Activated CD8-positive, alpha-beta T cell treated with anti-CD3 and anti-CD28 coated beads for 36 hours (primary cell): ENCODE measurements around the gene GJC1. TPM values are rescaled to one million over a fixed set of nuclear protein-coding genes. Genes with fewer than 3 reads are reported as not detected.

Experiments
- ATAC-seq: fragments of 200-7000 bp; cut with Tn5 transposase; one replicate; pipeline ENCODE4 v1.10.0; 2021; ENCODE audit warnings: mild to moderate bottlenecking, moderate library complexity
- CTCF ChIA-PET: fragments of 350-600 bp; sonication (Branson Sonifier 250); formaldehyde crosslinking; loops from one replicate; lab custom pipeline; 2021; ENCODE audit warnings: antibody characterized with exemption; lab: Charles Lee
- POLR2A ChIA-PET: fragments of 350-600 bp; sonication (Branson Sonifier 250); formaldehyde crosslinking; loops from one replicate; lab custom pipeline; 2021; ENCODE audit warnings: antibody characterized with exemption; lab: Charles Lee
- DNase-seq: peaks from one replicate; pipeline ENCODE4 v3.0.0-alpha.2; 2020
- H3K27ac Mint-ChIP-seq: one replicate; pipeline ENCODE4 v1.8.0; 2021; ENCODE audit warnings: mild to moderate bottlenecking, mixed read lengths
- H3K27me3 Mint-ChIP-seq: one replicate; pipeline ENCODE4 v1.8.0; 2021; ENCODE audit warnings: mixed read lengths
- H3K36me3 Mint-ChIP-seq: one replicate; pipeline ENCODE4 v1.8.0; 2021; ENCODE audit warnings: low read depth, mixed read lengths
- H3K4me1 Mint-ChIP-seq: one replicate; pipeline ENCODE4 v1.8.0; 2021; ENCODE audit warnings: low read depth, mixed read lengths
- H3K4me3 Mint-ChIP-seq: one replicate; pipeline ENCODE4 v1.8.0; 2021; ENCODE audit warnings: mild to moderate bottlenecking, moderate library complexity, mixed read lengths
- H3K9me3 Mint-ChIP-seq: one replicate; pipeline ENCODE4 v1.8.0; 2021; ENCODE audit warnings: mixed read lengths
- intact Hi-C: fragments of 100-400 bp; cut with micrococcal nuclease; formaldehyde crosslinking; loops from one replicate; pipeline ENCODE4 v1.10.0; 2022
- total RNA-seq, 2 experiments: library from RNA; stranded (reverse); gene quantifications; one replicate each; pipeline ENCODE4 v1.2.3, GENCODE V29; 2021
- TF ChIP-seq, protein P1 (sequence below): fragments of 200-600 bp; IDR thresholded peaks from one replicate; pipeline ENCODE4 v1.8.0; 2022; ENCODE audit warnings: antibody characterized with exemption, mild to moderate bottlenecking

The GJC1 gene
- total RNA-seq, 2 experiments from 2014 or later = 5.6 TPM

DNA sequence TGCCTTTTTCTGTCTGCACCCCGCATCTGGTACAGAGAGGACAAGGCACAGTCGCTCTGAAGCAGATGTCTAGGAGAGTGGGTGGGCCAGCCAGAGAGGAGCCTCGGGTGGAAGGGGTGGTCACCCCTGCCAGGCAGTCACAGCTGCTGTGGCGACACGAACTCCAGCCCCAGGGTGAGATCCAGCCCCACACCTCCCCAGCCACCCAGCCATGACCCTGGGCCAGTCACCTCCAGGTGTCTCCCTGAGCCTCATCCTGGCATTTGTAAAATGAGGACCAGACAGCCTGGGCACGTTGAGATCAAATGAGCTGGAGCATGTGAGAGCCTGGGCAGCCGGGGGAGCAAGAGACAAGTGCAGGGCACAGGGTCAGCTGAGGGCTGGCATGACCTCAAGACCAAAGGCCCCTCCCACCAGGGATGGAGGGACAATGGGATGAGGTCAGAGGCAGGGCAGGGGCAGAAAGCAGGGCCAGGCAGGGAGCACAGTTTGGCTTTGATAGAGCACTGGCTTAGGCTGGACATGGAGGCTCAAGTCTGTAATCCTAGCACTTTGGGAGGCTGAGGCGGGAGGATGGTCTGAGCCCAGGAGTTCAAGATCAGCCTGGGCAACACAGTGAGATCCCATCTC, 63.6 kb downstream of the GJC1 start:
- H3K4me3 Mint-ChIP-seq = no peak overlapping the region
- TF ChIP-seq, protein P1, sequence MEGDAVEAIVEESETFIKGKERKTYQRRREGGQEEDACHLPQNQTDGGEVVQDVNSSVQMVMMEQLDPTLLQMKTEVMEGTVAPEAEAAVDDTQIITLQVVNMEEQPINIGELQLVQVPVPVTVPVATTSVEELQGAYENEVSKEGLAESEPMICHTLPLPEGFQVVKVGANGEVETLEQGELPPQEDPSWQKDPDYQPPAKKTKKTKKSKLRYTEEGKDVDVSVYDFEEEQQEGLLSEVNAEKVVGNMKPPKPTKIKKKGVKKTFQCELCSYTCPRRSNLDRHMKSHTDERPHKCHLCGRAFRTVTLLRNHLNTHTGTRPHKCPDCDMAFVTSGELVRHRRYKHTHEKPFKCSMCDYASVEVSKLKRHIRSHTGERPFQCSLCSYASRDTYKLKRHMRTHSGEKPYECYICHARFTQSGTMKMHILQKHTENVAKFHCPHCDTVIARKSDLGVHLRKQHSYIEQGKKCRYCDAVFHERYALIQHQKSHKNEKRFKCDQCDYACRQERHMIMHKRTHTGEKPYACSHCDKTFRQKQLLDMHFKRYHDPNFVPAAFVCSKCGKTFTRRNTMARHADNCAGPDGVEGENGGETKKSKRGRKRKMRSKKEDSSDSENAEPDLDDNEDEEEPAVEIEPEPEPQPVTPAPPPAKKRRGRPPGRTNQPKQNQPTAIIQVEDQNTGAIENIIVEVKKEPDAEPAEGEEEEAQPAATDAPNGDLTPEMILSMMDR = no peak
- H3K36me3 Mint-ChIP-seq = no peaks in the 10 kb centered on the region
- ATAC-seq = no peak
- intact Hi-C loops = no loop called here
- CTCF ChIA-PET = interaction anchor here (2.0 kb wide), 1 partner anchor 11 kb away, joined by 4 read pairs; no protein-coding TSS in a partner anchor
- H3K27me3 Mint-ChIP-seq = peaks cover 21% of the 10 kb centered on the region
- H3K27ac Mint-ChIP-seq = no peak overlapping the region
- POLR2A ChIA-PET = interaction anchor here (0.5 kb wide), 1 partner anchor 337 kb away, joined by 3 read pairs; no protein-coding TSS in a partner anchor
- no peak for DNase-seq
- peaks cover 2% of the 10 kb centered on the region for H3K4me1 Mint-ChIP-seq
- no peaks in the 10 kb centered on the region for H3K9me3 Mint-ChIP-seq

DNA sequence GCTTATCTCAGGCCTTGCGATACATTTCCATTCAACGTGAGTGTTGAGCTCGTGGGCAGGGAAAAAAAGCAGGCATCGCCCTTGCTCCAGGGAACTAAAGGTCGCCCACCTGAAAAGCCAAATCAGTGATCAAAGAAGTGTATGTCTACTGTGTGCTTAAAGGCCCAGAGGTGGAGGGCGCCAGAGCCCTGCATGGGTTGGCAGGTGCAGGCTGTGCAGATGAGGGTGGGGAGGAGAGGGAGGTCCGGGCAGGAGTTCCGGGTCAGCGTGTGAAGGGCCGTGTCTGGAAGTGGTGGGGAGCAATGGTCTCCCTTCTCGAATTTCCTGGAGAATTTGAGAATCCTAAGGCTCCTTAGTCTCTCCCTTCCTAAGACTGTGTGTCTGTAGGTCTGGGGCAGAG, 64.1 kb downstream of the GJC1 start:
- H3K4me3 Mint-ChIP-seq = no peak overlapping the region

DNA sequence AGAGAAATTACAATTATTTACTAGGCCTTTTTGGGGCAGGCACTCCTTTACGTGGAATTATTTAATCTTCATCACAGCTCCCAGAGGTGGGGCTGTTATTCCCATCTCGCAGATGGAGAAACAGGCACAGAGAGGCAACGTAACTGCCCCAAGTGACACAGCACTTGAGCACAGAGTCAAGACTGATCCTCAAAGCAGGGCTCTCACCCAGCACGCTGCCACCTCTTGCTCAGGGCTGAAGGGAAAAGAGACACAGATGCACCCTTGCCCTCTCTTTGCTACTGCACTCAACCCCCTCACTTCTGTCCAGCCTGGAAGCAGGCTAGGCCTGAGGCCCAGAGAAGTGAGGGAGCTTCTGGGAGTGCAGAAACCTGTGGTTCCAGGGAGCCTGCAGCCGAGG, 66.9 kb downstream of the GJC1 start:
- H3K27me3 Mint-ChIP-seq = peaks cover 32% of the 10 kb centered on the region
- intact Hi-C loops = no loop called here
- ChIA-PET CTCF (interaction anchor here (1.1 kb wide), 1 partner anchor 12 kb away, joined by 3 read pairs; no protein-coding TSS in a partner anchor), POLR2A (interaction anchor here (1.2 kb wide), 1 partner anchor 14 kb away, joined by 4 read pairs; no protein-coding TSS in a partner anchor)
- DNase-seq = no peak
- TF ChIP-seq, protein P1 = no peak
- H3K27ac Mint-ChIP-seq = no peak overlapping the region
- no peaks in the 10 kb centered on the region for H3K36me3 Mint-ChIP-seq
- ATAC-seq = no peak
- no peak overlapping the region for H3K4me3 Mint-ChIP-seq
- H3K9me3 Mint-ChIP-seq = no peaks in the 10 kb centered on the region
- peaks cover 1% of the 10 kb centered on the region for H3K4me1 Mint-ChIP-seq

More for the DNA sequence above, 64.1 kb downstream of the GJC1 start:
- H3K27me3 Mint-ChIP-seq = peaks cover 26% of the 10 kb centered on the region
- DNase-seq (no peak), ATAC-seq (no peak)
- CTCF ChIA-PET = no interaction called here
- POLR2A ChIA-PET = interaction anchor here (0.5 kb wide), 1 partner anchor 338 kb away, joined by 3 read pairs; no protein-coding TSS in a partner anchor
- H3K36me3 Mint-ChIP-seq = no peaks in the 10 kb centered on the region
- no peaks in the 10 kb centered on the region for H3K9me3 Mint-ChIP-seq
- TF ChIP-seq, protein P1 = no peak
- H3K4me1 Mint-ChIP-seq = peaks cover 2% of the 10 kb centered on the region
- intact Hi-C loops = no loop called here
- H3K27ac Mint-ChIP-seq = no peak overlapping the region

DNA sequence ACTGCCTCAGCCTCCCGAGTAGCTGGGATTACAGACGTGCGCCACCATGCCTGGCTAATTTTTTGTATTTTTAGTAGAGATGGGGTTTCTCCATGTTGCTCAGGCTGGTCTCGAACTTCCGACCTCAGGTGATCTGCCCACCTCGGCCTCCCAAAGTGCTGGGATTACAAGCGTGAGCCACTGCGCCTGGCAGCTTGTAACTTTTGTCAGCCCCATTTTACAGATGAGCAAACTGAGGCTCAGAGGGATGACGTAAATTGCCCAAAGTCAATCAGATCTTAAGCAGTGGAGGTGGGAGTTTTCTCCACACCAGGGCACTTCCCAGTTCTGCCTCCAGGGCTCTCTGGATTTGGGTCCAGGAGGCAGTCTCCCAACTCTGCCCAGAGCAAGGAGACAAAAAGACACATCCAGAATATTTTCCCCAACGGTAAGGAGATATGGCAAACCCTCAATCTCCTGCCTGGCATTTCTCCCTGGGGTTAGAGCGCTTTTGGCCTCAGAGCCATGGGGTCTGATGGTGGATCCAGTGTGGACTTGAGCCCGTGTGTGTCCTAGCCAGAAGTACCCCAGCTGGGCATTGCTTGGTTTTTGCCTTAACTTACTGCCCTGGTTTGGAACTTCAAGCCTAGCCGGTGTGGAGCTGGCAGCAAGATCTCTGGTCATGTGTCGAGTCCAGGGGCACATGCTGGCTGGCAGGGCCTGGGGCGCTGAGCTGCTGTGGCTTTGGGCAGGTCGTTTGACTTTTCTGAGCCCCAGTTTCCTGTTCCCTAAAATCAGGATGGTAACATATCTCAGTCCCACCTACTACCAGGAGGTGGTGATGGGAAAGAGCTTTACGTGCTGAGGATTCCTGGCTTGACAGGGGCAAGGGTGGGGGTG, 67.9 kb downstream of the GJC1 start:
- Mint-ChIP-seq H3K9me3 (no peaks in the 10 kb centered on the region), H3K27ac (no peak overlapping the region), H3K4me3 (no peak overlapping the region), H3K4me1 (peaks cover 2% of the 10 kb centered on the region), H3K36me3 (no peaks in the 10 kb centered on the region), H3K27me3 (peaks cover 36% of the 10 kb centered on the region)
- TF ChIP-seq, protein P1 = no peak
- ATAC-seq = no peak
- CTCF ChIA-PET = interaction anchor here (0.7 kb wide), 1 partner anchor 12 kb away, joined by 3 read pairs; no protein-coding TSS in a partner anchor
- POLR2A ChIA-PET = interaction anchor here (0.9 kb wide), 1 partner anchor 9 kb away, joined by 3 read pairs; no protein-coding TSS in a partner anchor
- no peak for DNase-seq
- intact Hi-C loops = no loop called here
